GM12891 (cell line): Measurements from ENCODE around the gene CADM1.

Source experiments
- POLR2A ChIP-seq: IDR thresholded peaks from 2 replicates; pipeline ENCODE4 v1.6.1; 2011; ENCODE audit warnings: low read depth, low read length, control low read depth
- POLR2AphosphoS5 ChIP-seq: IDR thresholded peaks from 2 replicates; pipeline ENCODE4 v1.6.1; 2011; ENCODE audit warnings: low read depth, low read length, control low read depth

DNA sequence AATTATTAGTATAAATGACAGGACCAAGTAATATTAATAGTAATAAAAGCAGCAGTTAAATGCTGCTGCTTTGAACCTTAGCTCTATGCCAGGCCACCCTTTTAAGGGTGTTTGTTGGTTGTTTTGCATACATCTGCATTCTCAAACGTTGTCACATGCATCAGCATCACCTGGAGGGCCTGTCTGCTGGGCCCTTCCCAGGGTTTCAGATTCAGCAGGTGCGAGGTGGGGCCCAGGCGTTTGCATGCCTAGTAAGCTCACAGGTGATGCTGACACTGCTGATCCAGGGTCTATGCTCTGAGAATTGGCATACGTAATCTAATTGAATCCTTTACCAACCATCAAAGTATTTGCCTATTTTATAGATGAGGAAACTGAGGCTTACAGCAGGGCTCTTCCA is 246.5 kb downstream of the CADM1 start:
- TF ChIP-seq POLR2A (no peak), POLR2AphosphoS5 (no peak)
